SK-N-SH treated with all-trans-retinoic acid at 6 μM for 48 hours (cell line): ENCODE measurements around the gene HOATZ.

ENCODE experiments used
- ATAC-seq: fragments of 200-7000 bp; cut with Tn5 transposase; 3 replicates; pipeline ENCODE4 v1.9.1; 2020; ENCODE audit warnings: mild to moderate bottlenecking, moderate library complexity
- BACH2 ChIP-seq: fragments of 250-450 bp; sonication (Bioruptor Pico); IDR thresholded peaks from 2 replicates; pipeline ENCODE4 v1.9.0; 2021; ENCODE audit warnings: mild to moderate bottlenecking, borderline replicate concordance
- CSDC2 ChIP-seq: fragments of 250-450 bp; sonication (Bioruptor Pico); IDR thresholded peaks from 2 replicates; pipeline ENCODE4 v1.5.0; 2020; ENCODE audit warnings: mild to moderate bottlenecking, moderate library complexity
- ESRRG ChIP-seq: fragments of 250-450 bp; sonication (Bioruptor Pico); IDR thresholded peaks from 2 replicates; pipeline ENCODE4 v1.6.1; 2021; ENCODE audit warnings: mild to moderate bottlenecking
- GLIS3 ChIP-seq: fragments of 250-450 bp; sonication (Bioruptor Pico); IDR thresholded peaks from 2 replicates; pipeline ENCODE4 v1.5.0; 2020; ENCODE audit warnings: mild to moderate bottlenecking, moderate library complexity
- ISL1 ChIP-seq: fragments of 250-450 bp; sonication (Bioruptor Pico); IDR thresholded peaks from 2 replicates; pipeline ENCODE4 v2.1.2; 2022; ENCODE audit warnings: mild to moderate bottlenecking, moderate library complexity
- OSR1 ChIP-seq: fragments of 250-450 bp; sonication (Bioruptor Pico); IDR thresholded peaks from 2 replicates; pipeline ENCODE4 v1.8.0; 2022; ENCODE audit warnings: moderate library complexity, mild to moderate bottlenecking, inconsistent platforms
- PPARA ChIP-seq: fragments of 250-450 bp; sonication (Bioruptor Pico); IDR thresholded peaks from 2 replicates; pipeline ENCODE4 v1.5.0; 2020; ENCODE audit warnings: mild to moderate bottlenecking, borderline replicate concordance
- RARB ChIP-seq: fragments of 250-450 bp; sonication (Bioruptor Pico); IDR thresholded peaks from 2 replicates; pipeline ENCODE4 v1.8.0; 2021; ENCODE audit warnings: mild to moderate bottlenecking, moderate library complexity
- SNAI2 ChIP-seq: fragments of 250-450 bp; sonication (Bioruptor Pico); IDR thresholded peaks from 2 replicates; pipeline ENCODE4 v1.5.0; 2020; ENCODE audit warnings: mild to moderate bottlenecking, moderate library complexity
- TCF4 ChIP-seq: fragments of 250-450 bp; sonication (Bioruptor Pico); IDR thresholded peaks from 2 replicates; pipeline ENCODE4 v1.8.0; 2021; ENCODE audit warnings: mild to moderate bottlenecking, moderate library complexity, borderline replicate concordance
- TOX ChIP-seq: fragments of 250-450 bp; sonication (Bioruptor Pico); IDR thresholded peaks from 2 replicates; pipeline ENCODE4 v1.8.0; 2021; ENCODE audit warnings: mild to moderate bottlenecking, moderate library complexity, borderline replicate concordance
- ZC3H10 ChIP-seq: fragments of 250-450 bp; sonication (Bioruptor Pico); IDR thresholded peaks from 2 replicates; pipeline ENCODE4 v1.5.1; 2021; ENCODE audit warnings: mild to moderate bottlenecking, moderate library complexity
- ZFP30 ChIP-seq: fragments of 450-650 bp; formaldehyde crosslinking; IDR thresholded peaks from 2 replicates; pipeline ENCODE4 v1.5.0; 2022; ENCODE audit warnings: mild to moderate bottlenecking, moderate library complexity
- ZNF565 ChIP-seq: fragments of 450-650 bp; formaldehyde crosslinking; conservative IDR thresholded peaks from 2 replicates; pipeline ENCODE4 v1.5.0; 2020; ENCODE audit warnings: low read depth, mild to moderate bottlenecking, moderate library complexity
- ZNF70 ChIP-seq: fragments of 450-650 bp; formaldehyde crosslinking; IDR thresholded peaks from 2 replicates; pipeline ENCODE4 v1.5.0; 2020; ENCODE audit warnings: mild to moderate bottlenecking, moderate library complexity
- ZNF8 ChIP-seq: fragments of 450-650 bp; formaldehyde crosslinking; IDR thresholded peaks from 2 replicates; pipeline ENCODE4 v1.5.0; 2020; ENCODE audit warnings: mild to moderate bottlenecking, moderate library complexity
- TF ChIP-seq, protein P1 (sequence below): fragments of 250-450 bp; sonication (Bioruptor Pico); IDR thresholded peaks from 2 replicates; pipeline ENCODE4 v1.8.0; 2021; ENCODE audit warnings: low read depth, mild to moderate bottlenecking, moderate library complexity, borderline replicate concordance
- TF ChIP-seq, protein P2 (sequence below): fragments of 250-450 bp; sonication (Bioruptor Pico); IDR thresholded peaks from 2 replicates; pipeline ENCODE4 v1.5.1; 2020; ENCODE audit warnings: low read depth, mild to moderate bottlenecking, moderate library complexity
- TF ChIP-seq, protein P3 (sequence below): fragments of 250-450 bp; sonication (Bioruptor Pico); IDR thresholded peaks from 2 replicates; pipeline ENCODE4 v1.5.0; 2020; ENCODE audit warnings: mild to moderate bottlenecking, moderate library complexity
- TF ChIP-seq, protein P4 (sequence below): fragments of 250-450 bp; sonication (Bioruptor Pico); IDR thresholded peaks from 2 replicates; pipeline ENCODE4 v1.8.0; 2020; ENCODE audit warnings: mild to moderate bottlenecking, moderate library complexity, borderline replicate concordance
- TF ChIP-seq, protein P5 (sequence below): fragments of 250-450 bp; sonication (Bioruptor Pico); IDR thresholded peaks from 2 replicates; pipeline ENCODE4 v1.5.1; 2021; ENCODE audit warnings: mild to moderate bottlenecking, moderate library complexity

The HOATZ gene

DNA sequence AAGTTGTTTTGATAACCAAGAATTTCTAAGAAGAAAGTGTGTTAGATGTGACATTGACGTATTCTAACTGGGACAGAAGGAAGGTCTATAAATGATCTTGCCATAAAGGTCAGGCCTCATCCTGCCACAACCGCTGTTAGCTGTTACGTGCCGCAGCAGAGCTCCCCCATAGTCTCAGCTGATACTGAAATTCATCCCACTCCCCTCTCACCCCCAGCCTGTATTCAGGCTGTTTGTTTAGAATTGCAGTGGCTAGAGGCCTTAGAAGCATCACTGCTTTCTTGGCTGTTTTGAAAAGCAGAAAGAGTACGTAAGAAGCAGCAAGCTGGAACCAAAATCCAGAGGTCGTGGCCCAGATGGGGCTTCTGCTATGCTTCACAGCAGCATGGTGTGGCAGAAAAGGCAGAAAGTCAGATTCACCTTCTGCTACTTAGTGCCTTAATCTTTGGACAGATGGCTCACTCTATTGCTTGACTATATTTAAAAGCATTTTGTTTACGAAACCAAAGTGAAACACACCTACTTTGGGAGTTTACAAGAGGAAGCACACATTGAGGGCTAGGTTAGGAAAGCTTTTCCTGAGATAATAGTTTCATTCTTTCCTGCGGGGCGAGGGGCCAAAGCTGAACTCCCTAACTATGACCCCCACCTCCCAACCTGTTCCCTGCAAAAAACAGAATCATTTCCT, 25.0 kb downstream of the HOATZ start:
- no peak for TF ChIP-seq BACH2 (CRISPR knock-in tag)
- TF ChIP-seq OSR1 = no peak
- TF ChIP-seq, protein P1, sequence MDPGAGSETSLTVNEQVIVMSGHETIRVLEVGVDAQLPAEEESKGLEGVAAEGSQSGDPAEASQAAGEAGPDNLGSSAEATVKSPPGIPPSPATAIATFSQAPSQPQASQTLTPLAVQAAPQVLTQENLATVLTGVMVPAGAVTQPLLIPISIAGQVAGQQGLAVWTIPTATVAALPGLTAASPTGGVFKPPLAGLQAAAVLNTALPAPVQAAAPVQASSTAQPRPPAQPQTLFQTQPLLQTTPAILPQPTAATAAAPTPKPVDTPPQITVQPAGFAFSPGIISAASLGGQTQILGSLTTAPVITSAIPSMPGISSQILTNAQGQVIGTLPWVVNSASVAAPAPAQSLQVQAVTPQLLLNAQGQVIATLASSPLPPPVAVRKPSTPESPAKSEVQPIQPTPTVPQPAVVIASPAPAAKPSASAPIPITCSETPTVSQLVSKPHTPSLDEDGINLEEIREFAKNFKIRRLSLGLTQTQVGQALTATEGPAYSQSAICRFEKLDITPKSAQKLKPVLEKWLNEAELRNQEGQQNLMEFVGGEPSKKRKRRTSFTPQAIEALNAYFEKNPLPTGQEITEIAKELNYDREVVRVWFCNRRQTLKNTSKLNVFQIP (CRISPR knock-in tag) = no peak
- TF ChIP-seq TCF4 (CRISPR knock-in tag) = no peak
- no peak for TF ChIP-seq ESRRG
- TF ChIP-seq RARB (CRISPR knock-in tag) = no peak
- TF ChIP-seq ISL1 (CRISPR knock-in tag) = no peak
- TF ChIP-seq, protein P2, sequence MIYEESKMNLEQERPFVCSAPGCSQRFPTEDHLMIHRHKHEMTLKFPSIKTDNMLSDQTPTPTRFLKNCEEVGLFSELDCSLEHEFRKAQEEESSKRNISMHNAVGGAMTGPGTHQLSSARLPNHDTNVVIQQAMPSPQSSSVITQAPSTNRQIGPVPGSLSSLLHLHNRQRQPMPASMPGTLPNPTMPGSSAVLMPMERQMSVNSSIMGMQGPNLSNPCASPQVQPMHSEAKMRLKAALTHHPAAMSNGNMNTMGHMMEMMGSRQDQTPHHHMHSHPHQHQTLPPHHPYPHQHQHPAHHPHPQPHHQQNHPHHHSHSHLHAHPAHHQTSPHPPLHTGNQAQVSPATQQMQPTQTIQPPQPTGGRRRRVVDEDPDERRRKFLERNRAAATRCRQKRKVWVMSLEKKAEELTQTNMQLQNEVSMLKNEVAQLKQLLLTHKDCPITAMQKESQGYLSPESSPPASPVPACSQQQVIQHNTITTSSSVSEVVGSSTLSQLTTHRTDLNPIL (CRISPR knock-in tag) = no peak
- no peak for TF ChIP-seq ZC3H10 (CRISPR knock-in tag)
- no peak for TF ChIP-seq CSDC2 (CRISPR knock-in tag)
- TF ChIP-seq, protein P3, sequence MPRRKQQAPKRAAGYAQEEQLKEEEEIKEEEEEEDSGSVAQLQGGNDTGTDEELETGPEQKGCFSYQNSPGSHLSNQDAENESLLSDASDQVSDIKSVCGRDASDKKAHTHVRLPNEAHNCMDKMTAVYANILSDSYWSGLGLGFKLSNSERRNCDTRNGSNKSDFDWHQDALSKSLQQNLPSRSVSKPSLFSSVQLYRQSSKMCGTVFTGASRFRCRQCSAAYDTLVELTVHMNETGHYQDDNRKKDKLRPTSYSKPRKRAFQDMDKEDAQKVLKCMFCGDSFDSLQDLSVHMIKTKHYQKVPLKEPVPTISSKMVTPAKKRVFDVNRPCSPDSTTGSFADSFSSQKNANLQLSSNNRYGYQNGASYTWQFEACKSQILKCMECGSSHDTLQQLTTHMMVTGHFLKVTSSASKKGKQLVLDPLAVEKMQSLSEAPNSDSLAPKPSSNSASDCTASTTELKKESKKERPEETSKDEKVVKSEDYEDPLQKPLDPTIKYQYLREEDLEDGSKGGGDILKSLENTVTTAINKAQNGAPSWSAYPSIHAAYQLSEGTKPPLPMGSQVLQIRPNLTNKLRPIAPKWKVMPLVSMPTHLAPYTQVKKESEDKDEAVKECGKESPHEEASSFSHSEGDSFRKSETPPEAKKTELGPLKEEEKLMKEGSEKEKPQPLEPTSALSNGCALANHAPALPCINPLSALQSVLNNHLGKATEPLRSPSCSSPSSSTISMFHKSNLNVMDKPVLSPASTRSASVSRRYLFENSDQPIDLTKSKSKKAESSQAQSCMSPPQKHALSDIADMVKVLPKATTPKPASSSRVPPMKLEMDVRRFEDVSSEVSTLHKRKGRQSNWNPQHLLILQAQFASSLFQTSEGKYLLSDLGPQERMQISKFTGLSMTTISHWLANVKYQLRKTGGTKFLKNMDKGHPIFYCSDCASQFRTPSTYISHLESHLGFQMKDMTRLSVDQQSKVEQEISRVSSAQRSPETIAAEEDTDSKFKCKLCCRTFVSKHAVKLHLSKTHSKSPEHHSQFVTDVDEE = no peak
- TF ChIP-seq, protein P4, sequence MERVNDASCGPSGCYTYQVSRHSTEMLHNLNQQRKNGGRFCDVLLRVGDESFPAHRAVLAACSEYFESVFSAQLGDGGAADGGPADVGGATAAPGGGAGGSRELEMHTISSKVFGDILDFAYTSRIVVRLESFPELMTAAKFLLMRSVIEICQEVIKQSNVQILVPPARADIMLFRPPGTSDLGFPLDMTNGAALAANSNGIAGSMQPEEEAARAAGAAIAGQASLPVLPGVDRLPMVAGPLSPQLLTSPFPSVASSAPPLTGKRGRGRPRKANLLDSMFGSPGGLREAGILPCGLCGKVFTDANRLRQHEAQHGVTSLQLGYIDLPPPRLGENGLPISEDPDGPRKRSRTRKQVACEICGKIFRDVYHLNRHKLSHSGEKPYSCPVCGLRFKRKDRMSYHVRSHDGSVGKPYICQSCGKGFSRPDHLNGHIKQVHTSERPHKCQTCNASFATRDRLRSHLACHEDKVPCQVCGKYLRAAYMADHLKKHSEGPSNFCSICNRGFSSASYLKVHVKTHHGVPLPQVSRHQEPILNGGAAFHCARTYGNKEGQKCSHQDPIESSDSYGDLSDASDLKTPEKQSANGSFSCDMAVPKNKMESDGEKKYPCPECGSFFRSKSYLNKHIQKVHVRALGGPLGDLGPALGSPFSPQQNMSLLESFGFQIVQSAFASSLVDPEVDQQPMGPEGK (CRISPR knock-in tag) = no peak
- TF ChIP-seq, protein P5, sequence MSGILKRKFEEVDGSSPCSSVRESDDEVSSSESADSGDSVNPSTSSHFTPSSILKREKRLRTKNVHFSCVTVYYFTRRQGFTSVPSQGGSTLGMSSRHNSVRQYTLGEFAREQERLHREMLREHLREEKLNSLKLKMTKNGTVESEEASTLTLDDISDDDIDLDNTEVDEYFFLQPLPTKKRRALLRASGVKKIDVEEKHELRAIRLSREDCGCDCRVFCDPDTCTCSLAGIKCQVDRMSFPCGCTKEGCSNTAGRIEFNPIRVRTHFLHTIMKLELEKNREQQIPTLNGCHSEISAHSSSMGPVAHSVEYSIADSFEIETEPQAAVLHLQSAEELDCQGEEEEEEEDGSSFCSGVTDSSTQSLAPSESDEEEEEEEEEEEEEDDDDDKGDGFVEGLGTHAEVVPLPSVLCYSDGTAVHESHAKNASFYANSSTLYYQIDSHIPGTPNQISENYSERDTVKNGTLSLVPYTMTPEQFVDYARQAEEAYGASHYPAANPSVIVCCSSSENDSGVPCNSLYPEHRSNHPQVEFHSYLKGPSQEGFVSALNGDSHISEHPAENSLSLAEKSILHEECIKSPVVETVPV = no peak
- TF ChIP-seq TOX (CRISPR knock-in tag) = no peak
- TF ChIP-seq ZNF70 (CRISPR knock-in tag) = no peak
- TF ChIP-seq PPARA (CRISPR knock-in tag) = no peak
- no peak for TF ChIP-seq ZFP30 (CRISPR knock-in tag)
- TF ChIP-seq ZNF8 (CRISPR knock-in tag) = no peak
- TF ChIP-seq SNAI2 (CRISPR knock-in tag) = no peak
- TF ChIP-seq, all 23 proteins: peak for 0
- no peak for ATAC-seq

DNA sequence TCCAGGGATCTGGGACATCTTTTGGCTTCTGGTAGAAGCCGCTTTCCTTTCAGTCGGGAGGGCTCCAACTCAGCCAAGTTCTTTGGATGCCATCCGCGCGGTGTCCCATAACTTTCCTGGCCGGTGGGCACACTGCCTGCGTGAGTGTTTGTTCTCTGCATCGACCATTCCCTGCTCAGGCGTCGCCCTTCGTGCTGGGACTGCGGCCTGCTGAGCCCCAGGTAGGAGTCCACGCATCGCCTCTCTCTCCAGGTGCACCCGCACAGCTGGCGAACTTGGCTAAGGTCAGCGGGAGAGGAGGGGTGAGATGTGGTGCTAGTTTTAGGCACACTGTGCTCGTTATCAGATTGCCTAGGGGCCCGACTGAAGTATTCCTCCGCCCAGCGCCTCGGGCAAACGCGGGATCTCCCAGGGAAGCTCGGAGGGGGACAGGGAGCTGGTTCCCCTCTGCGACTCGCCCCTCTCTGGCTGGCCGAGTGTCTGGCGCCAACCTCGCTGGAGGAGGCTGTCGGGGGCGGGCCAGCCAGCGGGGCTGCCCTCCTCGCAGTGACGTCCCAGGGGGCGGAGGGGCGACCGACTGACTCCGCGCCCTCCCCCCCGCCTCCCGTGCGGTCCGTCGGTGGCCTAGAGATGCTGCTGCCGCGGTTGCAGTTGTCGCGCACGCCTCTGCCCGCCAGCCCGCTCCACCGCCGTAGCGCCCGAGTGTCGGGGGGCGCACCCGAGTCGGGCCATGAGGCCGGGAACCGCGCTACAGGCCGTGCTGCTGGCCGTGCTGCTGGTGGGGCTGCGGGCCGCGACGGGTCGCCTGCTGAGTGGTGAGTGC, 25.7 kb downstream of the HOATZ start, which contains the start of gene LAYN:
Gene LAYN, plus strand, starts transcription at position 607 of the 823 bp plus-strand sequence. Its CDS starts 124 bp downstream, at position 731.
- peak; percentile 82 for ATAC-seq
- TF ChIP-seq GLIS3 = no peak
- TF ChIP-seq ZNF565 (CRISPR knock-in tag) = no peak
- TF ChIP-seq, protein P4 (CRISPR knock-in tag) = no peak
- no peak for TF ChIP-seq ZNF70 (CRISPR knock-in tag)
- TF ChIP-seq, protein P5 = no peak
- no peak for TF ChIP-seq TOX (CRISPR knock-in tag)
- no peak for TF ChIP-seq TCF4 (CRISPR knock-in tag)
- TF ChIP-seq PPARA (CRISPR knock-in tag) = no peak
- TF ChIP-seq, protein P1 (CRISPR knock-in tag) = no peak
- no peak for TF ChIP-seq ISL1 (CRISPR knock-in tag)
- no peak for TF ChIP-seq ESRRG
- TF ChIP-seq, protein P2 (CRISPR knock-in tag) = no peak
